Measurements from ENCODE around the gene CFAP61.

CFAP61 gene

GRCh38 chr20:20363799-20364592 is 311.7 kb downstream of the CFAP61 start:
- TF ChIP-seq CTCF (IDR thresholded peaks at IDR 0.05; ENCODE audit: borderline replicate concordance, control extremely low read depth, extremely low read depth, insufficient read depth, missing control alignments): no peak
- in situ Hi-C loops (cut with MboI; ENCODE audit: low sequenced_read_pairs, unreplicated experiment): loop anchor here (10.0 to 25.0 kb wide), 2 partner anchors 201 to 1148 kb away; partner anchors contain the start of gene NKX2-2
- no peak for DNase-seq (ENCODE audit: low spot score)

- in situ Hi-C loops (cut with MboI; ENCODE audit: low sequenced_read_pairs, unreplicated experiment): loop anchor here (10.0 to 25.0 kb wide), 2 partner anchors 200 to 1147 kb away; partner anchors contain the start of gene NKX2-2
Measured at GRCh38 chr20:20364593-20365479, 312.5 kb downstream of the CFAP61 start.

GRCh38 chr20:20365480-20366161 is 313.3 kb downstream of the CFAP61 start:
- TF ChIP-seq CTCF (IDR thresholded peaks at IDR 0.05; ENCODE audit: borderline replicate concordance, control extremely low read depth, extremely low read depth, insufficient read depth, missing control alignments): no peak
- in situ Hi-C loops (cut with MboI; ENCODE audit: low sequenced_read_pairs, unreplicated experiment): loop anchor here (10.0 to 25.0 kb wide), 2 partner anchors 199 to 1147 kb away; partner anchors contain the start of gene NKX2-2
- no peak for DNase-seq (ENCODE audit: low spot score)

More at GRCh38 chr20:20364593-20365479, 312.5 kb downstream of the CFAP61 start:
- DNase-seq (ENCODE audit: low spot score): no peak
- TF ChIP-seq CTCF (IDR thresholded peaks at IDR 0.05; ENCODE audit: borderline replicate concordance, control extremely low read depth, extremely low read depth, insufficient read depth, missing control alignments): no peak

DNA sequence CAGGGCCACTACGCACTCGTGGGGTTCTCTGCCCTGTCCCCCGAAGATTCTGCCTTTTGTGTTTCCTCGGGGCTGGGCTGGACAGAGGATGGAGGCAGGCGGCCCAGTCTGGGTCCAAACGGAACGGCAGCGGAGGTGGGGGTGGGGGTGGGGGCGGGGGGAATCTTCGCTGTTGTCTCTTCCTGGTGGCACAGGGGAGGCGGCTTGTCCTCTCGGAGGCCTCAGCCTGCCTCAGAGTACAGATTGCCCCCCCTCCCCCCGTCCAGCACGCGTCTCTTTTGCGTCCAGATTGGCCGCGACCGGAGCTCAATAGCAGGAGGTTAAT is 314.2 kb downstream of the CFAP61 start:
- in situ Hi-C loops (cut with MboI; ENCODE audit: low sequenced_read_pairs, unreplicated experiment): loop anchor here (10.0 to 25.0 kb wide), 2 partner anchors 198 to 1146 kb away; partner anchors contain the start of gene NKX2-2
- DNase-seq (ENCODE audit: low spot score): no peak
- no peak for TF ChIP-seq CTCF (IDR thresholded peaks at IDR 0.05; ENCODE audit: borderline replicate concordance, control extremely low read depth, extremely low read depth, insufficient read depth, missing control alignments)

GRCh38 chr20:20366876-20367574 is 314.7 kb downstream of the CFAP61 start:
- TF ChIP-seq CTCF (IDR thresholded peaks at IDR 0.05; ENCODE audit: borderline replicate concordance, control extremely low read depth, extremely low read depth, insufficient read depth, missing control alignments): no peak
- in situ Hi-C loops (cut with MboI; ENCODE audit: low sequenced_read_pairs, unreplicated experiment): loop anchor here (10.0 to 25.0 kb wide), 2 partner anchors 198 to 1145 kb away; partner anchors contain the start of gene NKX2-2
- no peak for DNase-seq (ENCODE audit: low spot score)
